GM21737 (cell line): ENCODE data around the gene IL36RN.

Source experiments
- ATAC-seq: cut with Tn5 transposase; IDR thresholded peaks from one replicate; pipeline ENCODE4 v1.9.1; 2021; ENCODE audit warnings: mild to moderate bottlenecking, moderate library complexity; ENCODE audit not compliant: unreplicated experiment

Gene IL36RN

GRCh38 chr2:113046465-113046864 is 12.5 kb upstream of the IL36RN start:
- no peak for ATAC-seq

GRCh38 chr2:113050921-113051895 is 7.8 kb upstream of the IL36RN start:
- no peak for ATAC-seq

- no peak for ATAC-seq
Observed at GRCh38 chr2:113052396-113052917, 6.5 kb upstream of the IL36RN start, which contains the start of gene IL36B. Gene IL36B (minus strand): TSS chr2:113052867.

- no peak for ATAC-seq
Observed at GRCh38 chr2:113053666-113054065, 5.3 kb upstream of the IL36RN start.

GRCh38 chr2:113054066-113054465 is 4.9 kb upstream of the IL36RN start:
- no peak for ATAC-seq

GRCh38 chr2:113056521-113056920 is 2.5 kb upstream of the IL36RN start:
- no peak for ATAC-seq

GRCh38 chr2:113057117-113057516 is 1.9 kb upstream of the IL36RN start:
- ATAC-seq = no peak

GRCh38 chr2:113058411-113058994 is 495 bp upstream of the IL36RN start:
- ATAC-seq = no peak

GRCh38 chr2:113060396-113060795 is 1.4 kb downstream of the IL36RN start:
- ATAC-seq = no peak

- no peak for ATAC-seq
Observed at GRCh38 chr2:113060796-113061195, 1.8 kb downstream of the IL36RN start.

GRCh38 chr2:113061241-113061640 is 2.2 kb downstream of the IL36RN start:
- no peak for ATAC-seq

GRCh38 chr2:113061896-113062770 is 3.1 kb downstream of the IL36RN start:
- ATAC-seq = no peak

GRCh38 chr2:113064281-113064680 is 5.3 kb downstream of the IL36RN start:
- ATAC-seq = no peak

GRCh38 chr2:113064898-113065297 is 5.9 kb downstream of the IL36RN start:
- no peak for ATAC-seq

- no peak for ATAC-seq
Observed at GRCh38 chr2:113067681-113068080, 8.7 kb downstream of the IL36RN start, which contains the start of gene IL1F10. Gene IL1F10 (plus strand): TSS chr2:113067970. CDS start chr2:113072739, 4,769 bp downstream.

GRCh38 chr2:113068249-113068648 is 9.3 kb downstream of the IL36RN start:
- no peak for ATAC-seq

- ATAC-seq = no peak
Observed at GRCh38 chr2:113068706-113069485, 9.9 kb downstream of the IL36RN start.

GRCh38 chr2:113069676-113070605 is 10.9 kb downstream of the IL36RN start:
- no peak for ATAC-seq

GRCh38 chr2:113070606-113070975 is 11.6 kb downstream of the IL36RN start:
- no peak for ATAC-seq
